Mucosa of rectum (tissue), 2 donors: ENCODE measurements around the gene PLXNB2.
A peak's percentile ranks its signal among the peaks of the same experiment; 100 is the strongest.

Experiments
- H3K27ac ChIP-seq, 2 donors: one replicate each; pipeline ENCODE4 v1.7.0; 2013; ENCODE audit warnings: inconsistent platforms in 2 of 2, low read depth in 2 of 2, low read length in 2 of 2
- H3K27me3 ChIP-seq, 2 donors: one replicate each; pipeline ENCODE4 v1.7.0; 2013; ENCODE audit warnings: low read length in 2 of 2; ENCODE audit not compliant: control insufficient read depth in 2 of 2, insufficient read depth in 2 of 2
- H3K36me3 ChIP-seq, 2 donors: one replicate each; pipeline ENCODE4 v1.7.0; 2013; ENCODE audit warnings: low read length in 2 of 2; ENCODE audit not compliant: control insufficient read depth in 2 of 2, insufficient read depth in 2 of 2
- H3K4me1 ChIP-seq, 2 donors: one replicate each; pipeline ENCODE4 v1.7.0; 2013; ENCODE audit warnings: low read length in 2 of 2, mild to moderate bottlenecking in 1 of 2; ENCODE audit not compliant: control insufficient read depth in 2 of 2, insufficient read depth in 2 of 2
- H3K4me3 ChIP-seq, 2 donors: one replicate each; pipeline ENCODE4 v1.7.0; 2013; ENCODE audit warnings: low read length in 2 of 2
- H3K9ac ChIP-seq, 2 donors: one replicate each; pipeline ENCODE4 v1.7.0; 2013; ENCODE audit warnings: low read length in 2 of 2, low read depth in 1 of 2, mild to moderate bottlenecking in 1 of 2
- H3K9me3 ChIP-seq, 2 donors: one replicate each; pipeline ENCODE4 v1.7.0; 2013; ENCODE audit warnings: low read length in 2 of 2; ENCODE audit not compliant: control insufficient read depth in 2 of 2
- donor health status: healthy.
- donor health status: Normal muscosa, but diverticular disease.

The PLXNB2 gene

GRCh38 chr22:50281384-50281760 is 26.1 kb downstream of the PLXNB2 start:
- H3K4me3 ChIP-seq = no peak overlapping the region
- no peak overlapping the region for H3K9ac ChIP-seq
- no peaks in the 10 kb centered on the region for H3K9me3 ChIP-seq
- H3K27me3 ChIP-seq = no peaks in the 10 kb centered on the region
- peaks cover 72 to 73% of the 10 kb centered on the region in 2 donors for H3K36me3 ChIP-seq
- no peak overlapping the region for H3K27ac ChIP-seq
- H3K4me1 ChIP-seq = no peaks in the 10 kb centered on the region

DNA sequence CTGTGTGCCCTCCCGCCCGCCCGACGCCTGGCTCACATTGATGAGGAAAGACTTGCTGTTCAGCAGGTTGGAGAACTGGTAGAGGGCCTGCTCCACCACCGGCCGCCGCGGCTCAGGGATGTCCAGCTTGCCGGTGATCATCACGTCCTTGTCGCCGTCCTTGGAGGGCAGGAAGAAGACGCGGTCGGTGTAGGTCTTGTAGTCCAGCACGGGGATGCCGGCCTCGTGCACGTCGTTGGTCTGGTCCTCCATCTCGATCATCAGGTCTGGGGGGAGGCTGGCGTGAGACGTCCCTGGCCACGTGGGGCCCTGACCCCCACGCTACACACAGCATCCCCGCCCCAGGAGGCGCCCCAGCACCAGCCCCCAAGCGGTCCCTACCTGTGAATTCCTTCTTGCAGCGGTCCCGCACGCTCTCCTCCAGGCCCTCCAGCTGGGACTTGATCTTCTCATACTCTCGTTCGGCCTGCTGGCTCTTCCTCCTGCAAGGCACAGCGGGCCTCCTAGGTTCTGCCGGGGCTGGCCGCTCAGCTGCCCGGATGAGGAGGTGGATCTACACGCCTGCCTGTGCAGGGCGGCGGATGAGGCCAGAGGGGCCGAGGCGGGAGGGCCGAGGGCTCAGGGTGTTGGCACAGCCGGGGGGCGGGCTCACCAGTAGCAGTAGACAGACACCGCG is 26.6 kb downstream of the PLXNB2 start:
- Histone ChIP-seq H3K9ac (no peak overlapping the region), H3K27ac (no peak overlapping the region), H3K27me3 (no peaks in the 10 kb centered on the region), H3K4me1 (no peaks in the 10 kb centered on the region), H3K9me3 (no peaks in the 10 kb centered on the region), H3K4me3 (no peak overlapping the region), H3K36me3 (peaks cover 68 to 70% of the 10 kb centered on the region in 2 donors)

GRCh38 chr22:50280022-50280707 is 27.3 kb downstream of the PLXNB2 start:
- H3K27ac ChIP-seq = no peak overlapping the region
- H3K4me3 ChIP-seq = no peak overlapping the region
- H3K4me1 ChIP-seq = no peaks in the 10 kb centered on the region
- H3K9me3 ChIP-seq = no peaks in the 10 kb centered on the region
- no peak overlapping the region for H3K9ac ChIP-seq
- peaks cover 68 to 74% of the 10 kb centered on the region in 2 donors for H3K36me3 ChIP-seq
- H3K27me3 ChIP-seq = no peaks in the 10 kb centered on the region

DNA sequence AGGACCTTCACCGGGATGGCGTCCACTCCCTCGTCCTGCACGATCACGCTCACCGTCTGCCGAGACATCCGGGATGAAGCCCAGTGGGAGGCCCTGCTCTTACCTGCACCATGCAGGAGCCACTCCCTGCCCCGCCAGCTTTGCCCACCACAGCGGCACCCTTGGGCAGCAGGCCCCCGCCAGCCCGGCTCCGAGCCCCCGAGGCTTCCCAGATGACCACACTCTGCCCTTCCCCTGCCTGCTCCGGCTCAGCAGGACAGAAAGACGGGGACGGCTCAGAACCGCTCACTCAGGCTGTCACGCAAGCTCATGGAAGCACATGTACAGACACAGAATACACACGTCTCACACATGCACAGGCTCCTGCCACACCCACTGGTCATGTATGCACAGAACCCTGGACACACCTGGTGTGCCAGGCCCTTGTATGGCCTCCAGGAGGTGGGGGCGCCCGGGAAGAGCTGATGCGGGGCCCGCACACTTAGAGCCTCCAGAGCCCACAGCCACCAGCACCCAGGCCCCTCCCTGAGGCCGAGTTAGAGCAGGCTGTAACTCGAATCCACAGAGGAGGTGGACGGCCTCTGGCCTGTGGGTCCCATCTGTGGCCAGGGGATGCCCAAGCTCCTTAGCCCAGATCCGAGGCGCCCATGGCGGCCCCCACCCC is 28.4 kb downstream of the PLXNB2 start:
- no peak overlapping the region for H3K4me3 ChIP-seq
- no peaks in the 10 kb centered on the region for H3K9me3 ChIP-seq
- H3K36me3 ChIP-seq = peaks cover 66 to 74% of the 10 kb centered on the region in 2 donors
- no peaks in the 10 kb centered on the region for H3K4me1 ChIP-seq
- no peak overlapping the region for H3K27ac ChIP-seq
- no peak overlapping the region for H3K9ac ChIP-seq
- H3K27me3 ChIP-seq = no peaks in the 10 kb centered on the region

- Histone ChIP-seq H3K9me3 (no peaks in the 10 kb centered on the region), H3K36me3 (peaks cover 62 to 70% of the 10 kb centered on the region in 2 donors), H3K4me1 (no peaks in the 10 kb centered on the region), H3K4me3 (no peak overlapping the region), H3K27me3 (no peaks in the 10 kb centered on the region), H3K27ac (no peak overlapping the region), H3K9ac (no peak overlapping the region)
These were observed 29.0 kb downstream of the PLXNB2 start for GRCh38 chr22:50278461-50278860.

GRCh38 chr22:50277761-50278160 is 29.7 kb downstream of the PLXNB2 start:
- no peak overlapping the region for H3K4me3 ChIP-seq
- H3K27me3 ChIP-seq = no peaks in the 10 kb centered on the region
- H3K9me3 ChIP-seq = no peaks in the 10 kb centered on the region
- H3K4me1 ChIP-seq = no peaks in the 10 kb centered on the region
- H3K9ac ChIP-seq = no peak overlapping the region
- H3K27ac ChIP-seq = no peak overlapping the region
- H3K36me3 ChIP-seq = peaks cover 57 to 69% of the 10 kb centered on the region in 2 donors

GRCh38 chr22:50276143-50276542 is 31.3 kb downstream of the PLXNB2 start:
- Histone ChIP-seq H3K4me3 (no peak overlapping the region), H3K4me1 (peaks cover 5 to 11% of the 10 kb centered on the region in 2 donors), H3K27me3 (peaks cover 0 to 2% of the 10 kb centered on the region in 2 donors), H3K9me3 (no peaks in the 10 kb centered on the region), H3K36me3 (peaks cover 41 to 53% of the 10 kb centered on the region in 2 donors), H3K27ac (peak overlapping the region in 1 of 2 donors; percentile 35), H3K9ac (no peak overlapping the region)

GRCh38 chr22:50275181-50276055 is 32.0 kb downstream of the PLXNB2 start:
- peaks cover 0 to 2% of the 10 kb centered on the region in 2 donors for H3K27me3 ChIP-seq
- H3K4me1 ChIP-seq = peaks cover 12 to 18% of the 10 kb centered on the region in 2 donors
- H3K36me3 ChIP-seq = peaks cover 36 to 47% of the 10 kb centered on the region in 2 donors
- no peaks in the 10 kb centered on the region for H3K9me3 ChIP-seq
- H3K4me3 ChIP-seq = no peak overlapping the region
- no peak overlapping the region for H3K9ac ChIP-seq
- H3K27ac ChIP-seq = no peak overlapping the region

- Histone ChIP-seq H3K9ac (no peak overlapping the region), H3K4me1 (peaks cover 12 to 19% of the 10 kb centered on the region in 2 donors), H3K9me3 (no peaks in the 10 kb centered on the region), H3K27ac (no peak overlapping the region), H3K4me3 (no peak overlapping the region), H3K27me3 (peaks cover 0 to 2% of the 10 kb centered on the region in 2 donors), H3K36me3 (peaks cover 32 to 41% of the 10 kb centered on the region in 2 donors)
These were observed 32.7 kb downstream of the PLXNB2 start for GRCh38 chr22:50274771-50275170.
